Testis (tissue), 3 donors: ENCODE measurements around the gene SLMAP. TPM values are rescaled to one million over a fixed set of nuclear protein-coding genes. Genes with fewer than 3 reads are reported as not detected.

Source experiments
- DNase-seq: peaks from one replicate; pipeline ENCODE4 v3.0.0-alpha.2; 2019
- H3K27ac ChIP-seq, 2 donors: fragments of 200-600 bp; sonication (generic); one replicate each; pipeline ENCODE4 v1.5.1; 2019
- H3K27me3 ChIP-seq: fragments of 200-600 bp; sonication (generic); one replicate; pipeline ENCODE4 v1.5.1; 2019
- H3K36me3 ChIP-seq: fragments of 200-600 bp; sonication (generic); one replicate; pipeline ENCODE4 v1.5.1; 2017; ENCODE audit warnings: low read depth; ENCODE audit errors: missing control alignments
- H3K4me1 ChIP-seq: fragments of 200-600 bp; sonication (generic); one replicate; pipeline ENCODE4 v1.5.1; 2019
- H3K4me3 ChIP-seq, 2 donors: fragments of 200-600 bp; sonication (generic); one replicate each; pipeline ENCODE4 v1.5.1; 2017 to 2019
- H3K9me3 ChIP-seq: fragments of 200-600 bp; sonication (generic); one replicate; pipeline ENCODE4 v1.5.1; 2017
- CTCF ChIP-seq, 3 experiments: fragments of 450-650 bp in 2 of 3; fragments of 200-600 bp in 1 of 3; sonication (generic) in 1 of 3; IDR thresholded peaks; one replicate each; pipeline ENCODE4 v1.5.1; 2016 to 2019; ENCODE audit warnings: antibody characterized with exemption in 3 of 3, mild to moderate bottlenecking in 2 of 3, moderate library complexity in 1 of 3
- POLR2A ChIP-seq: fragments of 450-650 bp; IDR thresholded peaks from one replicate; pipeline ENCODE4 v1.6.1; 2017; ENCODE audit warnings: antibody characterized with exemption, mild to moderate bottlenecking, moderate library complexity
- WGBS, 2 donors: methylation state at CpG; one replicate each; pipeline ENCODE4 v1.1.5; 2018; 5-methylcytosine and 5-hydroxymethylcytosine counted together
- intact Hi-C: fragments of 100-400 bp; cut with DNase I; formaldehyde crosslinking; loops from one replicate; pipeline ENCODE4 v1.15.1; 2023; ENCODE audit warnings: low total_unique reads
- polyA plus RNA-seq: library from polyadenylated mRNA; stranded (reverse); fragments of 350-450 nt; fragmentation: Illumina TruSeq; extraction: RNeasy Lipid Tissue Mini Kit (QIAGEN cat#74804); gene quantifications from one replicate; pipeline ENCODE4 v1.2.3, GENCODE V29; 2014; ENCODE audit warnings: low read depth, low replicate concordance; ENCODE audit not compliant: insufficient read depth
- total RNA-seq, 2 donors: library from RNA; depleted of rRNA; stranded (reverse); fragments of >200 nt; gene quantifications; one replicate each; pipeline ENCODE4 v1.2.3, GENCODE V29; 2016

The SLMAP gene
- total and polyA plus RNA-seq, 3 donors from 2014 or later = 58.8 to 126 (median 120) TPM

- Histone ChIP-seq H3K27me3 (no peaks in the 10 kb centered on the region), H3K4me1 (no peaks in the 10 kb centered on the region), H3K4me3 (no peak overlapping the region), H3K9me3 (no peaks in the 10 kb centered on the region), H3K27ac (no peak overlapping the region), H3K36me3 (no peaks in the 10 kb centered on the region)
- 94% methylated on average over 6 of the region's 6 CpGs for WGBS, 2 donors
- intact Hi-C loops = no loop called here
- DNase-seq = no peak
- TF ChIP-seq CTCF (IDR thresholded peaks at IDR 0.05) (no peak), POLR2A (no peak)
Observed at GRCh38 chr3:57851304-57851703, 95.2 kb downstream of the SLMAP start.

- intact Hi-C loops = no loop called here
- WGBS, 2 donors = 91 to 98% methylated on average over 1 of the region's 1 CpG
- no peaks in the 10 kb centered on the region for H3K27me3 ChIP-seq
- no peaks in the 10 kb centered on the region for H3K4me1 ChIP-seq
- H3K36me3 ChIP-seq = no peaks in the 10 kb centered on the region
- H3K9me3 ChIP-seq = no peaks in the 10 kb centered on the region
- H3K4me3 ChIP-seq = no peak overlapping the region
- TF ChIP-seq CTCF (IDR thresholded peaks at IDR 0.05) = no peak
- no peak for TF ChIP-seq POLR2A
- no peak overlapping the region for H3K27ac ChIP-seq
- no peak for DNase-seq
Observed at GRCh38 chr3:57852896-57853295, 96.8 kb downstream of the SLMAP start.

GRCh38 chr3:57855281-57855680 lies 99.2 kb downstream of the SLMAP start:
- DNase-seq = no peak
- intact Hi-C loops = no loop called here
- TF ChIP-seq POLR2A = no peak
- no peak for TF ChIP-seq CTCF (IDR thresholded peaks at IDR 0.05)
- Histone ChIP-seq H3K4me1 (no peaks in the 10 kb centered on the region), H3K9me3 (no peaks in the 10 kb centered on the region), H3K4me3 (no peak overlapping the region), H3K27ac (no peak overlapping the region), H3K27me3 (no peaks in the 10 kb centered on the region), H3K36me3 (no peaks in the 10 kb centered on the region)
- WGBS, 2 donors = 92 to 94% methylated on average over 1 of the region's 1 CpG

GRCh38 chr3:57855943-57856342 lies 99.8 kb downstream of the SLMAP start:
- no peak for DNase-seq
- TF ChIP-seq POLR2A (no peak), CTCF (IDR thresholded peaks at IDR 0.05) (no peak)
- H3K36me3 ChIP-seq = no peaks in the 10 kb centered on the region
- H3K9me3 ChIP-seq = no peaks in the 10 kb centered on the region
- H3K4me3 ChIP-seq = no peak overlapping the region
- H3K27me3 ChIP-seq = no peaks in the 10 kb centered on the region
- whole genome bisulfite sequencing, 2 donors = 89 to 94% methylated on average over 4 of the region's 4 CpGs
- intact Hi-C loops = no loop called here
- H3K4me1 ChIP-seq = no peaks in the 10 kb centered on the region
- H3K27ac ChIP-seq = no peak overlapping the region

- DNase-seq = no peak
Observed at GRCh38 chr3:57856675-57857074, 100.6 kb downstream of the SLMAP start.

More at GRCh38 chr3:57856675-57857074, 100.6 kb downstream of the SLMAP start:
- Histone ChIP-seq H3K36me3 (no peaks in the 10 kb centered on the region), H3K9me3 (no peaks in the 10 kb centered on the region), H3K4me1 (no peaks in the 10 kb centered on the region), H3K4me3 (no peak overlapping the region), H3K27ac (no peak overlapping the region), H3K27me3 (no peaks in the 10 kb centered on the region)
- intact Hi-C loops = no loop called here
- 49 to 50% methylated on average over 2 of the region's 2 CpGs for WGBS, 2 donors
- TF ChIP-seq POLR2A (no peak), CTCF (IDR thresholded peaks at IDR 0.05) (peak in 2 of 3 experiments; percentile 9 to 11)
